Right lung (tissue), 5 donors: ENCODE results near the gene MUC5AC. TPM values are rescaled to one million over a fixed set of nuclear protein-coding genes. Genes with fewer than 3 reads are reported as not detected.
"Not testable (repeated sequence)": the region's sequence is repeated elsewhere in the genome, so short reads cannot be mapped to it uniquely, and the experiment has no call there.

Experiments used
- DNase-seq, 2 donors: peaks; one replicate each; pipeline ENCODE4 v3.0.0-alpha.2; 2013
- polyA plus RNA-seq, 5 donors: library from polyadenylated mRNA; unstranded; fragments of 120-200 nt; gene quantifications; one replicate each; pipeline versions ENCODE4 v1.2.1 to v1.2.3, GENCODE V29; 2013; ENCODE audit warnings: inconsistent platforms in 1 of 5, low replicate concordance in 1 of 5; ENCODE audit not compliant: insufficient read length in 5 of 5, insufficient read depth in 1 of 5

Gene MUC5AC
- polyA plus RNA-seq, 5 donors, result 0.06 to 0.35 (median 0.08) TPM

- DNase-seq, result no peak
These were observed 17.9 kb downstream of the MUC5AC start for GRCh38 chr11:1175461-1176223.

GRCh38 chr11:1176224-1177019 is 18.7 kb downstream of the MUC5AC start:
- no peak for DNase-seq

- no peak for DNase-seq
These were observed 19.4 kb downstream of the MUC5AC start for GRCh38 chr11:1177020-1177770.

- no peak for DNase-seq
These were observed 20.0 kb downstream of the MUC5AC start for GRCh38 chr11:1177771-1178090.

GRCh38 chr11:1178201-1178885 is 20.6 kb downstream of the MUC5AC start:
- no peak for DNase-seq

- DNase-seq, result no peak
These were observed 21.2 kb downstream of the MUC5AC start for GRCh38 chr11:1178906-1179305.

- DNase-seq, result no peak
These were observed 21.9 kb downstream of the MUC5AC start for GRCh38 chr11:1179641-1180040.

- no peak for DNase-seq
These were observed 22.4 kb downstream of the MUC5AC start for GRCh38 chr11:1180171-1180570.

- DNase-seq, result no peak
These were observed 23.2 kb downstream of the MUC5AC start for GRCh38 chr11:1180947-1181391.

- DNase-seq, result no peak
These were observed 23.7 kb downstream of the MUC5AC start for GRCh38 chr11:1181420-1181819.

GRCh38 chr11:1181853-1182535 is 24.2 kb downstream of the MUC5AC start:
- no peak for DNase-seq

- not testable (repeated sequence) for DNase-seq
These were observed 26.4 kb downstream of the MUC5AC start for GRCh38 chr11:1184139-1184538.

- DNase-seq, result not testable (repeated sequence)
These were observed 30.8 kb downstream of the MUC5AC start for GRCh38 chr11:1188451-1189130.

GRCh38 chr11:1189816-1190215 is 32.1 kb downstream of the MUC5AC start:
- not testable (repeated sequence) for DNase-seq

- DNase-seq, result not testable (repeated sequence)
These were observed 34.2 kb downstream of the MUC5AC start for GRCh38 chr11:1191786-1192470.

- DNase-seq, result no peak
These were observed 35.1 kb downstream of the MUC5AC start for GRCh38 chr11:1192741-1193325.

- no peak for DNase-seq
These were observed 35.8 kb downstream of the MUC5AC start for GRCh38 chr11:1193326-1194230.

GRCh38 chr11:1194231-1194976 is 36.7 kb downstream of the MUC5AC start:
- DNase-seq, result no peak
